SK-N-MC (cell line): Measurements from ENCODE around the gene LCE3A.

Source experiments
- EZH2 ChIP-seq: fragments of 200-600 bp; sonication (generic); IDR thresholded peaks from one replicate; pipeline ENCODE4 v1.6.1; 2017; ENCODE audit warnings: antibody characterized with exemption
- FOXP2 ChIP-seq: optimal IDR thresholded peaks from 2 replicates; pipeline ENCODE3; 2011; ENCODE audit warnings: mild to moderate bottlenecking, moderate library complexity; ENCODE audit not compliant: insufficient read depth; ENCODE audit errors: extremely low read length, control extremely low read depth
- POLR2AphosphoS5 ChIP-seq: IDR thresholded peaks from 2 replicates; pipeline ENCODE4 v1.6.1; 2012; ENCODE audit warnings: mild to moderate bottlenecking, low read depth, low read length, borderline replicate concordance

- no peak for TF ChIP-seq POLR2AphosphoS5
- TF ChIP-seq EZH2: no peak
- TF ChIP-seq FOXP2: no peak
Observed at GRCh38 chr1:152582647-152583046, 40.3 kb downstream of the LCE3A start.
